ENCODE measurements around the gene E4F1. TPM values are rescaled to one million over a fixed set of nuclear protein-coding genes. Genes with fewer than 3 reads are reported as not detected.

The E4F1 gene
- total RNA-seq, 2 experiments from 2014 or later: 31.8 to 33.8 TPM

DNA sequence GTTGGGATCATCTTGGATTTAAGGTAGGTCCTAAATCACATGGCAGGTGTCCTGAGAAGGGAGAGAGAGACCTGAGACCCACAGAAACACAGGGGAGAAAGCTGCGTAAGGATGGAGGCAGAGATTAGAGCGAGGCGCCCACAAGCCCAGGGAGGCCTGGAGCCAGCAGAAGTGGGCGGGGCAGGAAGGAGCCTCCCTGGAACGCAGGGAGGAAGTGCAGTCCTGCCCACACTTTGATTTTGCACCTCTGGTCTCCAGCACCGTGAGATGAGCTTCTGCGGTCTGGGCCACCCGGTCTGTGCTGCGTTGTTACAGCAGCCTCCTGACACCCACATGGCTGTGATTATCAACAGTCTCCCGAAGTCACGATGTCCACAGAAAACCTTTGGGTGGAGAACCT lies 19.2 kb downstream of the E4F1 start:
- TF ChIP-seq, protein P1, sequence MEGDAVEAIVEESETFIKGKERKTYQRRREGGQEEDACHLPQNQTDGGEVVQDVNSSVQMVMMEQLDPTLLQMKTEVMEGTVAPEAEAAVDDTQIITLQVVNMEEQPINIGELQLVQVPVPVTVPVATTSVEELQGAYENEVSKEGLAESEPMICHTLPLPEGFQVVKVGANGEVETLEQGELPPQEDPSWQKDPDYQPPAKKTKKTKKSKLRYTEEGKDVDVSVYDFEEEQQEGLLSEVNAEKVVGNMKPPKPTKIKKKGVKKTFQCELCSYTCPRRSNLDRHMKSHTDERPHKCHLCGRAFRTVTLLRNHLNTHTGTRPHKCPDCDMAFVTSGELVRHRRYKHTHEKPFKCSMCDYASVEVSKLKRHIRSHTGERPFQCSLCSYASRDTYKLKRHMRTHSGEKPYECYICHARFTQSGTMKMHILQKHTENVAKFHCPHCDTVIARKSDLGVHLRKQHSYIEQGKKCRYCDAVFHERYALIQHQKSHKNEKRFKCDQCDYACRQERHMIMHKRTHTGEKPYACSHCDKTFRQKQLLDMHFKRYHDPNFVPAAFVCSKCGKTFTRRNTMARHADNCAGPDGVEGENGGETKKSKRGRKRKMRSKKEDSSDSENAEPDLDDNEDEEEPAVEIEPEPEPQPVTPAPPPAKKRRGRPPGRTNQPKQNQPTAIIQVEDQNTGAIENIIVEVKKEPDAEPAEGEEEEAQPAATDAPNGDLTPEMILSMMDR (IDR thresholded peaks at IDR 0.05): no peak
- H3K27me3 Mint-ChIP-seq: no peaks in the 10 kb centered on the region
- no peak overlapping the region for H3K27ac Mint-ChIP-seq
- ChIA-PET CTCF (no interaction called here), POLR2A (interaction anchor here (0.8 kb wide), 1 partner anchor 28 kb away, joined by 3 read pairs; the partner anchor contains the start of gene PGP)
- H3K27ac ChIP-seq (ENCODE audit: low read depth in 1 of 2, low read length in 2 of 2): no peak overlapping the region
- H3K36me3 Mint-ChIP-seq (ENCODE audit: low read depth): peaks cover 21% of the 10 kb centered on the region
- peaks cover 40% of the 10 kb centered on the region for H3K36me3 ChIP-seq (ENCODE audit: insufficient read depth, low read length)
- no peaks in the 10 kb centered on the region for H3K9me3 Mint-ChIP-seq
- no peak overlapping the region for H3K4me3 Mint-ChIP-seq
- H3K9me3 ChIP-seq (ENCODE audit: control insufficient read depth in 1 of 2, insufficient read depth in 1 of 2, low read length in 2 of 2): no peaks in the 10 kb centered on the region
- no peaks in the 10 kb centered on the region for H3K4me1 Mint-ChIP-seq (ENCODE audit: low read depth)
- no peaks in the 10 kb centered on the region for H3K27me3 ChIP-seq (ENCODE audit: control insufficient read depth in 1 of 2, insufficient read depth in 2 of 2, low read length in 2 of 2)
- no peak overlapping the region for H3K4me3 ChIP-seq (ENCODE audit: low read length)
- H3K4me1 ChIP-seq (ENCODE audit: insufficient read depth, low read length): no peaks in the 10 kb centered on the region
- intact Hi-C loops (cut with DNase I, micrococcal nuclease): no loop called here
- ATAC-seq (ENCODE audit: poor library complexity) (no peak), DNase-seq (no peak)

DNA sequence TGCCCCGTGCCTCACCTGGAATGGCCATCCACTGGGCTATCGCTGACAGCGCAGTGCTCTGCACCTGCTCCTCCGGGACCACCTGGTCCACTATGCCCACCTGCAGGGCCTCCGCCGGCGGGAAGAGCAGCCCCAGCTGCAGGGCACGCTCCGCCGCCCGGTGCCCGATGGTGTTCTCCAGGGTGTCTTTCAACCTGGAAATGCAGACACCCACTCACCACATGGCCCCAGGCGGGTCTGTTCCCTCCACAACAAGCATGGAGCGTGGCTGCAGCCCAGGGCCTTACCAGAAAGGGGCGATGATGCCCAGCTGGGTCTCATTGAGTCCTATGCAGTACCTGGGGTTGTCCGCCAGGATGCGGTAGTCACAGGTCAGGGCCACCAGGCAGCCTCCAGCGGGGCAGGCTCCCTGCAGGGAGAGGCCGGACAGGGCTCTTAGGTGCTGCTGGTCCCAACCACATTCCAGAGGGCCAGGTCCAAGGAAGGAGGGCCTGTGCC lies 19.7 kb downstream of the E4F1 start:
- no peak overlapping the region for H3K27ac Mint-ChIP-seq
- intact Hi-C loops (cut with DNase I, micrococcal nuclease): no loop called here

DNA sequence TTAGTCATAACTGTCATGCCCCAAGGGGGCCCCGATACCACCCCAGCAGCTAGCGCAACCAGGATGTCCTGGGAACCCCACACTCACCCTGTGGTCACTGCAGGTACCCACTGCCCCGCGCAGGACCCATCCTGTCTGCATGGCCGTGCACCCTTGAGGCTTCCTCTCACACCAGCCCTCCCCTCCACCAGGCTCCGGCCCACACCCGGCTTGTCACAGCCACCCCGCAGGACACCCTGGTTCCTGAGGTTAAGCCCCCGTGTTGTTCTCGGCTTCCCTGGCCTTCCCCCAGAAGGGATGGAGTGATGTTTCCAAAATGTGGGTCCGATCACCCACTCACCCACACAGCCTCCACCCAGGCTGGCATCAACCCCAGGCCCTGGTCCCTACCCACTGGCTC lies 20.4 kb downstream of the E4F1 start:
- no peak overlapping the region for H3K4me3 ChIP-seq (ENCODE audit: low read length)
- Mint-ChIP-seq H3K36me3 (ENCODE audit: low read depth) (peaks cover 21% of the 10 kb centered on the region), H3K9me3 (no peaks in the 10 kb centered on the region), H3K27me3 (no peaks in the 10 kb centered on the region), H3K27ac (no peak overlapping the region), H3K4me1 (ENCODE audit: low read depth) (no peaks in the 10 kb centered on the region), H3K4me3 (no peak overlapping the region)
- no peak overlapping the region for H3K27ac ChIP-seq (ENCODE audit: low read depth in 1 of 2, low read length in 2 of 2)
- no peaks in the 10 kb centered on the region for H3K4me1 ChIP-seq (ENCODE audit: insufficient read depth, low read length)
- DNase-seq (no peak), ATAC-seq (ENCODE audit: poor library complexity) (no peak)
- peaks cover 40% of the 10 kb centered on the region for H3K36me3 ChIP-seq (ENCODE audit: insufficient read depth, low read length)
- intact Hi-C loops (cut with DNase I, micrococcal nuclease): no loop called here
- ChIA-PET CTCF (no interaction called here), POLR2A (no interaction called here)
- no peaks in the 10 kb centered on the region for H3K27me3 ChIP-seq (ENCODE audit: control insufficient read depth in 1 of 2, insufficient read depth in 2 of 2, low read length in 2 of 2)
- no peaks in the 10 kb centered on the region for H3K9me3 ChIP-seq (ENCODE audit: control insufficient read depth in 1 of 2, insufficient read depth in 1 of 2, low read length in 2 of 2)
- TF ChIP-seq, protein P1 (IDR thresholded peaks at IDR 0.05): no peak

More for the DNA sequence above, 19.7 kb downstream of the E4F1 start:
- TF ChIP-seq, protein P1 (IDR thresholded peaks at IDR 0.05): no peak
- Histone ChIP-seq H3K4me1 (ENCODE audit: insufficient read depth, low read length) (no peaks in the 10 kb centered on the region), H3K27ac (ENCODE audit: low read depth in 1 of 2, low read length in 2 of 2) (no peak overlapping the region), H3K36me3 (ENCODE audit: insufficient read depth, low read length) (peaks cover 40% of the 10 kb centered on the region), H3K9me3 (ENCODE audit: control insufficient read depth in 1 of 2, insufficient read depth in 1 of 2, low read length in 2 of 2) (no peaks in the 10 kb centered on the region), H3K27me3 (ENCODE audit: control insufficient read depth in 1 of 2, insufficient read depth in 2 of 2, low read length in 2 of 2) (no peaks in the 10 kb centered on the region), H3K4me3 (ENCODE audit: low read length) (no peak overlapping the region)
- Mint-ChIP-seq H3K27me3 (no peaks in the 10 kb centered on the region), H3K4me3 (no peak overlapping the region), H3K36me3 (ENCODE audit: low read depth) (peaks cover 21% of the 10 kb centered on the region), H3K4me1 (ENCODE audit: low read depth) (no peaks in the 10 kb centered on the region), H3K9me3 (no peaks in the 10 kb centered on the region)
- DNase-seq (no peak), ATAC-seq (ENCODE audit: poor library complexity) (no peak)
- ChIA-PET POLR2A (interaction anchor here (0.8 kb wide), 1 partner anchor 29 kb away, joined by 3 read pairs; the partner anchor contains the start of gene PGP), CTCF (no interaction called here)
